GM18498 (cell line): ENCODE data around the gene USP32.

Experiments
- ATAC-seq: cut with Tn5 transposase; IDR thresholded peaks from one replicate; pipeline ENCODE4 v1.9.1; 2021; ENCODE audit warnings: mild to moderate bottlenecking, moderate library complexity; ENCODE audit not compliant: unreplicated experiment

The USP32 gene

GRCh38 chr17:60141111-60142018 lies 250.6 kb downstream of the USP32 start:
- ATAC-seq, result no peak

GRCh38 chr17:60139438-60140285 lies 252.3 kb downstream of the USP32 start:
- no peak for ATAC-seq

- no peak for ATAC-seq
Measured at GRCh38 chr17:60138769-60139437, 253.0 kb downstream of the USP32 start.

- ATAC-seq, result no peak
Measured at GRCh38 chr17:60137731-60138130, 254.2 kb downstream of the USP32 start.

- ATAC-seq, result no peak
Measured at GRCh38 chr17:60135951-60136666, 255.8 kb downstream of the USP32 start.

GRCh38 chr17:60135151-60135950 lies 256.6 kb downstream of the USP32 start:
- ATAC-seq, result peak; percentile 90

GRCh38 chr17:60134396-60135150 lies 257.4 kb downstream of the USP32 start:
- ATAC-seq, result no peak

- ATAC-seq, result no peak
Measured at GRCh38 chr17:60130466-60130865, 261.5 kb downstream of the USP32 start.

GRCh38 chr17:60129164-60129563 lies 262.8 kb downstream of the USP32 start:
- no peak for ATAC-seq
